Adrenal gland (tissue), 5 donors: ENCODE results near the gene PSMD2.

Source experiments
- POLR2A ChIP-seq, 2 donors: fragments of 450-650 bp; IDR thresholded peaks; one replicate each; pipeline ENCODE4 v1.6.1; 2017; ENCODE audit warnings: antibody characterized with exemption in 2 of 2, mild to moderate bottlenecking in 2 of 2, moderate library complexity in 1 of 2
- TF ChIP-seq, protein P1 (sequence below), 6 experiments: fragments of 450-650 bp in 4 of 6; fragments of 200-600 bp in 2 of 6; sonication (generic) in 1 of 6; IDR thresholded peaks; 1 replicate in 5 of 6; 2 replicates in 1 of 6; pipeline versions ENCODE4 v1.5.1 to v1.8.0; 2016 to 2021; ENCODE audit warnings: antibody characterized with exemption in 6 of 6, mild to moderate bottlenecking in 2 of 6, moderate library complexity in 1 of 6
- donor health status: DM: no; HTN: no; CAD: no.

DNA sequence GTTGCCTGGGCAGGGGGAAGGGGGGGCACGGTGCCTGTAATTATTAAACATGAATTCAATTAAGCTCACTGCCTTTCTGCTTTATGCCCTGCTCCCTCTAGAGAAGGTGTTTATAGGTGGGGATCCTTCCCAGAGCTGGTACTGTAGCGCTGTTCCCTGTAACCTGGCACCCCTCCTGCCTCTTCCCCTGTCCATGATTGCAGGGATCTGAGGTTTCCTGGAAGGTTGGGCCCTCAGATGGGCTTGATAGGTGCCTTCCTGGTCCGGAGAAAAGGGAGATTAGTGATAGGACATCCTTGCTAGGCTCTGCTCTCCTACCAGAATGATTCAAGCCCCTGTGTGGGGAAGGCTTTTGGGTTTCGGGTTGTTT is 36.2 kb downstream of the PSMD2 start:
- no peak for TF ChIP-seq POLR2A (IDR thresholded peaks at IDR 0.05)
- TF ChIP-seq, protein P1, sequence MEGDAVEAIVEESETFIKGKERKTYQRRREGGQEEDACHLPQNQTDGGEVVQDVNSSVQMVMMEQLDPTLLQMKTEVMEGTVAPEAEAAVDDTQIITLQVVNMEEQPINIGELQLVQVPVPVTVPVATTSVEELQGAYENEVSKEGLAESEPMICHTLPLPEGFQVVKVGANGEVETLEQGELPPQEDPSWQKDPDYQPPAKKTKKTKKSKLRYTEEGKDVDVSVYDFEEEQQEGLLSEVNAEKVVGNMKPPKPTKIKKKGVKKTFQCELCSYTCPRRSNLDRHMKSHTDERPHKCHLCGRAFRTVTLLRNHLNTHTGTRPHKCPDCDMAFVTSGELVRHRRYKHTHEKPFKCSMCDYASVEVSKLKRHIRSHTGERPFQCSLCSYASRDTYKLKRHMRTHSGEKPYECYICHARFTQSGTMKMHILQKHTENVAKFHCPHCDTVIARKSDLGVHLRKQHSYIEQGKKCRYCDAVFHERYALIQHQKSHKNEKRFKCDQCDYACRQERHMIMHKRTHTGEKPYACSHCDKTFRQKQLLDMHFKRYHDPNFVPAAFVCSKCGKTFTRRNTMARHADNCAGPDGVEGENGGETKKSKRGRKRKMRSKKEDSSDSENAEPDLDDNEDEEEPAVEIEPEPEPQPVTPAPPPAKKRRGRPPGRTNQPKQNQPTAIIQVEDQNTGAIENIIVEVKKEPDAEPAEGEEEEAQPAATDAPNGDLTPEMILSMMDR (IDR thresholded peaks at IDR 0.05): no peak
